K562 (cell line): ENCODE measurements around the gene DOLPP1. TPM values are rescaled to one million over a fixed set of nuclear protein-coding genes. Genes with fewer than 3 reads are reported as not detected.
A peak's percentile ranks its signal among the peaks of the same experiment; 100 is the strongest.

ENCODE experiments used
- ARNT ChIP-seq, 2 experiments: fragments of 450-650 bp; IDR thresholded peaks; 2 replicates each; pipeline ENCODE4 v1.6.1; 2016; ENCODE audit warnings: mild to moderate bottlenecking in 1 of 2
- BRD9 ChIP-seq: fragments of 450-650 bp; IDR thresholded peaks from 2 replicates; pipeline ENCODE4 v1.6.1; 2018; ENCODE audit warnings: low read depth; ENCODE audit not compliant: partially characterized antibody
- BRF1 ChIP-seq: IDR thresholded peaks from 3 replicates; pipeline ENCODE4 v1.6.1; 2011; ENCODE audit warnings: borderline replicate concordance, mild to moderate bottlenecking; ENCODE audit not compliant: insufficient read length; ENCODE audit errors: extremely low read depth
- CAMTA2 ChIP-seq: fragments of 250-450 bp; sonication (Bioruptor Pico); conservative IDR thresholded peaks from 2 replicates; pipeline ENCODE4 v1.5.1; 2022
- CC2D1A ChIP-seq: fragments of 450-650 bp; IDR thresholded peaks from 2 replicates; pipeline ENCODE4 v1.6.1; 2017; ENCODE audit warnings: mild to moderate bottlenecking
- HOXB6 ChIP-seq: fragments of 250-450 bp; sonication (Bioruptor Pico); IDR thresholded peaks from 2 replicates; pipeline ENCODE4 v1.5.1; 2022; ENCODE audit warnings: mild to moderate bottlenecking, borderline replicate concordance
- KLF10 ChIP-seq: fragments of 250-450 bp; sonication (Bioruptor Pico); IDR thresholded peaks from 2 replicates; pipeline ENCODE4 v1.6.1; 2021; ENCODE audit warnings: matching md5 sums
- NFE2L1 ChIP-seq: fragments of 450-650 bp; IDR thresholded peaks from 2 replicates; pipeline ENCODE4 v1.6.1; 2016; ENCODE audit warnings: missing genetic modification characterization, low read depth, mild to moderate bottlenecking, missing compliant biosample characterization, moderate library complexity, borderline replicate concordance
- PRMT5 ChIP-seq: sonication (generic); formaldehyde crosslinking; IDR thresholded peaks from 2 replicates; pipeline ENCODE4 v1.5.0; 2020; ENCODE audit warnings: missing genetic modification reagents
- SMARCB1 ChIP-seq: IDR thresholded peaks from 2 replicates; pipeline ENCODE4 v1.6.1; 2011; ENCODE audit warnings: improper control_type of control experiment, low read depth; ENCODE audit not compliant: insufficient read length
- SNIP1 ChIP-seq: fragments of 450-650 bp; IDR thresholded peaks from 2 replicates; pipeline ENCODE4 v1.7.1; 2017; ENCODE audit warnings: low read depth, mild to moderate bottlenecking
- U2AF2 ChIP-seq: fragments of 200-400 bp; formaldehyde crosslinking; optimal IDR thresholded peaks from 2 replicates; pipeline ENCODE3; 2017; ENCODE audit warnings: low read depth, mild to moderate bottlenecking, low read length
- ZBTB17 ChIP-seq: fragments of 450-650 bp; formaldehyde crosslinking; IDR thresholded peaks from 2 replicates; pipeline ENCODE4 v1.4.0; 2020; ENCODE audit warnings: mild to moderate bottlenecking
- ZNF274 ChIP-seq: IDR thresholded peaks from 2 replicates; pipeline ENCODE4 v1.6.1; 2011; ENCODE audit warnings: low read depth, mild to moderate bottlenecking, low read length, moderate library complexity, borderline replicate concordance
- ZNF445 ChIP-seq: fragments of 250-450 bp; sonication (Bioruptor Pico); IDR thresholded peaks from 2 replicates; pipeline ENCODE4 v1.4.0; 2020; ENCODE audit warnings: low read depth, mild to moderate bottlenecking, moderate library complexity
- ZNF76 ChIP-seq: fragments of 250-450 bp; sonication (Bioruptor Pico); IDR thresholded peaks from 2 replicates; pipeline ENCODE4 v1.4.0; 2020; ENCODE audit warnings: mild to moderate bottlenecking, moderate library complexity, borderline replicate concordance
- ZNF785 ChIP-seq: fragments of 250-450 bp; sonication (Bioruptor Pico); IDR thresholded peaks from 2 replicates; pipeline ENCODE4 v1.4.0; 2020; ENCODE audit warnings: mild to moderate bottlenecking
- polyA plus RNA-seq, 8 experiments: library from polyadenylated mRNA; depleted of rRNA in 4 of 8; stranded (reverse) in 5 of 8; unstranded in 3 of 8; fragments of >200 nt; fragmentation: Nextera tagmentation in 2 of 8; fragmentation: Illumina TruSeq in 1 of 8; extraction: Ambion mirVana in 2 of 8; extraction: Trizol in 1 of 8; gene quantifications; 2 replicates each; pipeline versions ENCODE4 v1.2.1 to v1.2.3, GENCODE V29; 2011 to 2014; ENCODE audit warnings: inconsistent platforms in 1 of 8, missing spikeins in 1 of 8
- total RNA-seq, 7 experiments: library from RNA; depleted of rRNA in 6 of 7; stranded (reverse); fragments of >200 nt in 6 of 7; fragmentation: Illumina TruSeq in 2 of 7; extraction: Trizol in 2 of 7; gene quantifications; 2 replicates each; pipeline versions ENCODE4 v1.2.1 to v1.2.3, GENCODE V29; 2011 to 2021; ENCODE audit warnings: low replicate concordance in 1 of 7
- TF ChIP-seq, protein P1 (sequence below): fragments of 250-450 bp; sonication (Bioruptor Pico); IDR thresholded peaks from 2 replicates; pipeline ENCODE4 v1.5.1; 2021; ENCODE audit warnings: mild to moderate bottlenecking
- TF ChIP-seq, protein P2 (sequence below): fragments of 450-650 bp; formaldehyde crosslinking; IDR thresholded peaks from 2 replicates; pipeline ENCODE4 v1.4.0; 2020; ENCODE audit warnings: mild to moderate bottlenecking, moderate library complexity
- TF ChIP-seq, protein P3 (sequence below): fragments of 250-450 bp; sonication (Bioruptor Pico); IDR thresholded peaks from 2 replicates; pipeline ENCODE4 v1.8.0; 2022; ENCODE audit warnings: moderate library complexity, mild to moderate bottlenecking, inconsistent platforms
- TF ChIP-seq, protein P4 (sequence below): fragments of 450-650 bp; formaldehyde crosslinking; conservative IDR thresholded peaks from 2 replicates; pipeline ENCODE4 v1.4.0; 2022; ENCODE audit warnings: mild to moderate bottlenecking, missing genetic modification characterization
- TF ChIP-seq, protein P5 (sequence below): IDR thresholded peaks from 2 replicates; pipeline ENCODE4 v1.6.1; 2016; ENCODE audit warnings: missing genetic modification characterization, missing compliant biosample characterization

Gene DOLPP1
- total and polyA plus RNA-seq, 9 of the 15 experiments (the other 6 are each of a cell fraction or from before 2014, with no cell fraction given), result 3.0 to 39.8 (median 30.5) TPM

DNA sequence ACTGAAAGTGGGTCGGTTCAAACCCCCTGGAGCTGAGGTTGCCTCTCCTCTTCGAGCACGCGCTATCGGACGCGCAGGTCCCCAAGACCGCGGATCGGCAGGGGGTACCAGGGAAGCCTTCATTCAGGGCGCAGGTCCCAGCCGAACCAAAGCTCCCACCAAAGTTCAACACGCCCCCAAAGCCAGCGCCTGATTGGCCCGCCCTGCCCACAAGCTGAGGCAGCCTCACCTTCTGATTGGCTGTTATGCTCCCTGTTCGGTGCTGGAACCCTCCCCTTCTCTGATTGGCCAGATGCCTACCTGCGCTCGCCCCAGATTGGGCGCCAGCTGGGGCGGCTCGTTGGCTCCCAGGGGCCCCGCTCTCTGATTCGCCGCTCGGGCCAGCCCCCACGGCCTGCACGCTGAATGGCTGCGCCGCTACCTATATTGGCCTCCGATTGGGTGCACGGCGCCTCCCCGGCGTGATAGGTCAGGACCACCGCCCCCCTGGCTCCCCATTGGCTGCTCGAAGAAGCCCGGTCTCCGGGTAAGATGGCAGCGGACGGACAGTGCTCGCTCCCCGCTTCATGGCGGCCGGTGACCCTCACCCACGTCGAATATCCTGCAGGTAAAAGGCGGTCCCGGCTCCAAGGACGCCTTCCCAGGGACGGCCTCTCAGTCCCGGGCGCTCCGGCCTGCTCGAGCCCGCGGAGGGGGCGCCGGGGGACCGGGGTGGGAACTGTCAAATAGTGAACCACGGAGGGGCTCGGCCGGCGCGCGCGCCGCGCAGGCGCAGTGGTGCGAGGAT lies at the start of gene DOLPP1 (continued):
- TF ChIP-seq, protein P1, sequence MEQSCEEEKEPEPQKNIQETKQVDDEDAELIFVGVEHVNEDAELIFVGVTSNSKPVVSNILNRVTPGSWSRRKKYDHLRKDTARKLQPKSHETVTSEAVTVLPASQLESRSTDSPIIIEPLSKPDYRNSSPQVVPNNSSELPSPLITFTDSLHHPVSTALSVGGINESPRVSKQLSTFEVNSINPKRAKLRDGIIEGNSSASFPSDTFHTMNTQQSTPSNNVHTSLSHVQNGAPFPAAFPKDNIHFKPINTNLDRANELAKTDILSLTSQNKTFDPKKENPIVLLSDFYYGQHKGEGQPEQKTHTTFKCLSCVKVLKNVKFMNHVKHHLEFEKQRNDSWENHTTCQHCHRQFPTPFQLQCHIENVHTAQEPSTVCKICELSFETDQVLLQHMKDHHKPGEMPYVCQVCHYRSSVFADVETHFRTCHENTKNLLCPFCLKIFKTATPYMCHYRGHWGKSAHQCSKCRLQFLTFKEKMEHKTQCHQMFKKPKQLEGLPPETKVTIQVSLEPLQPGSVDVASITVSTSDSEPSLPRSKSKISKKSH, result no peak
- TF ChIP-seq ARNT (IDR thresholded peaks at IDR 0.05), result no peak
- TF ChIP-seq SNIP1, result no peak
- no peak for TF ChIP-seq ZNF785
- TF ChIP-seq NFE2L1 (tag), result no peak
- TF ChIP-seq KLF10, result no peak
- no peak for TF ChIP-seq PRMT5
- peak; percentile 64; the same call in 1 of the 2 replicates for TF ChIP-seq CC2D1A
- TF ChIP-seq ZBTB17, result no peak
- TF ChIP-seq, protein P2, sequence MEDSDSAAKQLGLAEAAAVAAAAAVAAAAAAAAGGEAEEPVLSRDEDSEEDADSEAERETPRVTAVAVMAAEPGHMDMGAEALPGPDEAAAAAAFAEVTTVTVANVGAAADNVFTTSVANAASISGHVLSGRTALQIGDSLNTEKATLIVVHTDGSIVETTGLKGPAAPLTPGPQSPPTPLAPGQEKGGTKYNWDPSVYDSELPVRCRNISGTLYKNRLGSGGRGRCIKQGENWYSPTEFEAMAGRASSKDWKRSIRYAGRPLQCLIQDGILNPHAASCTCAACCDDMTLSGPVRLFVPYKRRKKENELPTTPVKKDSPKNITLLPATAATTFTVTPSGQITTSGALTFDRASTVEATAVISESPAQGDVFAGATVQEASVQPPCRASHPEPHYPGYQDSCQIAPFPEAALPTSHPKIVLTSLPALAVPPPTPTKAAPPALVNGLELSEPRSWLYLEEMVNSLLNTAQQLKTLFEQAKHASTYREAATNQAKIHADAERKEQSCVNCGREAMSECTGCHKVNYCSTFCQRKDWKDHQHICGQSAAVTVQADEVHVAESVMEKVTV, result no peak
- TF ChIP-seq, protein P3, sequence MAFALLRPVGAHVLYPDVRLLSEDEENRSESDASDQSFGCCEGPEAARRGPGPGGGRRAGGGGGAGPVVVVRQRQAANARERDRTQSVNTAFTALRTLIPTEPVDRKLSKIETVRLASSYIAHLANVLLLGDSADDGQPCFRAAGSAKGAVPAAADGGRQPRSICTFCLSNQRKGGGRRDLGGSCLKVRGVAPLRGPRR (CRISPR knock-in tag), result peak; percentile 59; the same call in 1 of the 2 replicates
- no peak for TF ChIP-seq U2AF2
- TF ChIP-seq CAMTA2, result 0 out of 2 replicates have a peak, but pooled peaks have one; percentile 79
- no peak; the same call in 1 of the 2 replicates for TF ChIP-seq ZNF445
- TF ChIP-seq ZNF274, result no peak
- 0 out of 2 replicates have a peak, but pooled peaks have one; percentile 82 for TF ChIP-seq ZNF76
- TF ChIP-seq, protein P4, sequence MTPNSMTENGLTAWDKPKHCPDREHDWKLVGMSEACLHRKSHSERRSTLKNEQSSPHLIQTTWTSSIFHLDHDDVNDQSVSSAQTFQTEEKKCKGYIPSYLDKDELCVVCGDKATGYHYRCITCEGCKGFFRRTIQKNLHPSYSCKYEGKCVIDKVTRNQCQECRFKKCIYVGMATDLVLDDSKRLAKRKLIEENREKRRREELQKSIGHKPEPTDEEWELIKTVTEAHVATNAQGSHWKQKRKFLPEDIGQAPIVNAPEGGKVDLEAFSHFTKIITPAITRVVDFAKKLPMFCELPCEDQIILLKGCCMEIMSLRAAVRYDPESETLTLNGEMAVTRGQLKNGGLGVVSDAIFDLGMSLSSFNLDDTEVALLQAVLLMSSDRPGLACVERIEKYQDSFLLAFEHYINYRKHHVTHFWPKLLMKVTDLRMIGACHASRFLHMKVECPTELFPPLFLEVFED (CRISPR knock-in tag), result no peak; the same call in 1 of the 2 replicates
- no peak for TF ChIP-seq BRF1
- TF ChIP-seq HOXB6, result no peak
- no peak for TF ChIP-seq SMARCB1
- TF ChIP-seq, protein P5, sequence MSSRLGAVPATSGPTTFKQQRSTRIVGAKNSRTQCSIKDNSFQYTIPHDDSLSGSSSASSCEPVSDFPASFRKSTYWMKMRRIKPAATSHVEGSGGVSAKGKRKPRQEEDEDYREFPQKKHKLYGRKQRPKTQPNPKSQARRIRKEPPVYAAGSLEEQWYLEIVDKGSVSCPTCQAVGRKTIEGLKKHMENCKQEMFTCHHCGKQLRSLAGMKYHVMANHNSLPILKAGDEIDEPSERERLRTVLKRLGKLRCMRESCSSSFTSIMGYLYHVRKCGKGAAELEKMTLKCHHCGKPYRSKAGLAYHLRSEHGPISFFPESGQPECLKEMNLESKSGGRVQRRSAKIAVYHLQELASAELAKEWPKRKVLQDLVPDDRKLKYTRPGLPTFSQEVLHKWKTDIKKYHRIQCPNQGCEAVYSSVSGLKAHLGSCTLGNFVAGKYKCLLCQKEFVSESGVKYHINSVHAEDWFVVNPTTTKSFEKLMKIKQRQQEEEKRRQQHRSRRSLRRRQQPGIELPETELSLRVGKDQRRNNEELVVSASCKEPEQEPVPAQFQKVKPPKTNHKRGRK (tag), result no peak
- TF ChIP-seq BRD9, result no peak
